Nephron progenitor cell (in vitro differentiated cells): ENCODE measurements around the gene AMER2.

Source experiments
- DNase-seq: peaks from one replicate; pipeline ENCODE4 v3.0.0; 2021
- H3K27ac Mint-ChIP-seq: 2 replicates; pipeline ENCODE4 v1.8.0; 2021; ENCODE audit warnings: mild to moderate bottlenecking, moderate library complexity, mixed read lengths
- H3K27me3 Mint-ChIP-seq: 2 replicates; pipeline ENCODE4 v1.8.0; 2021; ENCODE audit warnings: mild to moderate bottlenecking, low read depth, mixed read lengths; ENCODE audit not compliant: poor library complexity
- H3K36me3 Mint-ChIP-seq: 2 replicates; pipeline ENCODE4 v1.8.0; 2021; ENCODE audit warnings: low read depth, mixed read lengths
- H3K4me1 Mint-ChIP-seq: 2 replicates; pipeline ENCODE4 v1.8.0; 2021; ENCODE audit warnings: mixed read lengths
- H3K4me3 Mint-ChIP-seq: 2 replicates; pipeline ENCODE4 v1.8.0; 2021; ENCODE audit warnings: mild to moderate bottlenecking, moderate library complexity, mixed read lengths
- H3K9me3 Mint-ChIP-seq: 2 replicates; pipeline ENCODE4 v1.8.0; 2021; ENCODE audit warnings: mild to moderate bottlenecking, moderate library complexity, mixed read lengths
- TF ChIP-seq, protein P1 (sequence below): fragments of 200-600 bp; sonication (generic); IDR thresholded peaks from 2 replicates; pipeline ENCODE4 v1.5.0; 2021; ENCODE audit warnings: antibody characterized with exemption

Gene AMER2

DNA sequence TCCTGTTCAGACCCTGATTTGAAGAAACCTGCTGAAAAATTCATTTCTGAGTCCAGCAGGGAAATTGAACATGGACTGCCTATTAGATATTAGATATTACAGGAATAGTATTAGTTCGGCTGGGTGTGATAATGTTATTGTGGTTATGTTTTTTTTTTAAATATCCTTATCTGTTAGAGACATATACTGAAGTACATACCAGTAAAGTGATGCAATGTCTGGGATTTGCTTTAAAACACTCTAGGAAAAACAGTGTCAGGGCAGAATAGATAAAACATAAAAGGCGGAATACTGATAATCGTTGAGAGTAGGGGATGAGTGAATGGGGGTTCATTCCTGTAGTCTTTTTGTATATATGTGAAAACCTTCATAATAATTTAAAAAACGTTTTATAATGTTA lies 28.7 kb upstream of the AMER2 start:
- Mint-ChIP-seq H3K36me3 (no peaks in the 10 kb centered on the region), H3K4me3 (no peak overlapping the region), H3K27me3 (peaks cover 29% of the 10 kb centered on the region)

DNA sequence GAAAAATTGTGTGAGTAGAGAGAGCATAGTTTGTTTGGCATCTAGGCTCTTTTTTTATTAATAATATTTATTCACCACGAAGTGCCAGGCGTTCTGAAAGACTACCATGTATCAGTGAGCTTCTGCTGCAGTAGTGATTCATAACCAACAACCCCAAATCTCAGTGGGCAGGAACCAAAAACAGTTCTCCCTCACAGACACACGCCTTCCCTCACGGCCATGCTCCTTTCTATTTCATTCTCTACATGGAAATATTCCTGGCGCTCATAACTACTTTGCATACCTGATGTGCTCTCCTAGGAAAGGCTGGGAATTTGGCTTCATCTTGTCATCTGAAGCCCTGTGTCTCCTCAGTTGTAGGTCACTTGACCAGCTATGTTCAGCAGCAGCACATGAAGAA lies 26.6 kb upstream of the AMER2 start:
- no peak overlapping the region for H3K27ac Mint-ChIP-seq
- peaks cover 15% of the 10 kb centered on the region for H3K4me1 Mint-ChIP-seq
- H3K4me3 Mint-ChIP-seq = no peak overlapping the region
- H3K36me3 Mint-ChIP-seq = no peaks in the 10 kb centered on the region
- peaks cover 17% of the 10 kb centered on the region for H3K27me3 Mint-ChIP-seq
- TF ChIP-seq, protein P1, sequence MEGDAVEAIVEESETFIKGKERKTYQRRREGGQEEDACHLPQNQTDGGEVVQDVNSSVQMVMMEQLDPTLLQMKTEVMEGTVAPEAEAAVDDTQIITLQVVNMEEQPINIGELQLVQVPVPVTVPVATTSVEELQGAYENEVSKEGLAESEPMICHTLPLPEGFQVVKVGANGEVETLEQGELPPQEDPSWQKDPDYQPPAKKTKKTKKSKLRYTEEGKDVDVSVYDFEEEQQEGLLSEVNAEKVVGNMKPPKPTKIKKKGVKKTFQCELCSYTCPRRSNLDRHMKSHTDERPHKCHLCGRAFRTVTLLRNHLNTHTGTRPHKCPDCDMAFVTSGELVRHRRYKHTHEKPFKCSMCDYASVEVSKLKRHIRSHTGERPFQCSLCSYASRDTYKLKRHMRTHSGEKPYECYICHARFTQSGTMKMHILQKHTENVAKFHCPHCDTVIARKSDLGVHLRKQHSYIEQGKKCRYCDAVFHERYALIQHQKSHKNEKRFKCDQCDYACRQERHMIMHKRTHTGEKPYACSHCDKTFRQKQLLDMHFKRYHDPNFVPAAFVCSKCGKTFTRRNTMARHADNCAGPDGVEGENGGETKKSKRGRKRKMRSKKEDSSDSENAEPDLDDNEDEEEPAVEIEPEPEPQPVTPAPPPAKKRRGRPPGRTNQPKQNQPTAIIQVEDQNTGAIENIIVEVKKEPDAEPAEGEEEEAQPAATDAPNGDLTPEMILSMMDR = no peak
- no peak for DNase-seq
- peaks cover 5% of the 10 kb centered on the region for H3K9me3 Mint-ChIP-seq

More for the DNA sequence above, 28.7 kb upstream of the AMER2 start:
- Mint-ChIP-seq H3K4me1 (peaks cover 26% of the 10 kb centered on the region), H3K9me3 (no peaks in the 10 kb centered on the region), H3K27ac (no peak overlapping the region)
- DNase-seq = no peak
- TF ChIP-seq, protein P1 = no peak

DNA sequence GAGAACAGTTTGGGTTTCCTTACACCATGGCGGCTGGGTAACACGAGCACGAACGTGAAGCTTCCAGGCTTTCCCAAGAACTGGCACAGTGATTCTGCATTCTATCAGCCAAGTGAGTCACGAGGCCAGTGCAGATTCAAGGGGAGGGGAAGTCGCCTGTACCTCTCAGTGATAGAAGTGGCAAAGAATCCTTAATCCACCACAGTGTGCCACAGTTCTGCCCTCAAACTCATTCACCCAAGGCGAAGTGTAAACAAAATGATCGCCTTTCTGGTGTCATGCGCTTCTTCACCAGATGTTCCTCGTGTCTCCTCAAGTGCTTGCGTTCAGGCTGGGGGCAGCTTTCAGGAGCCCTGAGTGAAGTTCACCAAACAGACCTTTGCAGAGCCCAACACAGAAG lies 24.9 kb upstream of the AMER2 start:
- peaks cover 8% of the 10 kb centered on the region for H3K9me3 Mint-ChIP-seq
- H3K27me3 Mint-ChIP-seq = peaks cover 16% of the 10 kb centered on the region
- H3K27ac Mint-ChIP-seq = no peak overlapping the region
- H3K36me3 Mint-ChIP-seq = no peaks in the 10 kb centered on the region
- H3K4me1 Mint-ChIP-seq = no peaks in the 10 kb centered on the region
- no peak for DNase-seq
- no peak overlapping the region for H3K4me3 Mint-ChIP-seq
- TF ChIP-seq, protein P1 = no peak

DNA sequence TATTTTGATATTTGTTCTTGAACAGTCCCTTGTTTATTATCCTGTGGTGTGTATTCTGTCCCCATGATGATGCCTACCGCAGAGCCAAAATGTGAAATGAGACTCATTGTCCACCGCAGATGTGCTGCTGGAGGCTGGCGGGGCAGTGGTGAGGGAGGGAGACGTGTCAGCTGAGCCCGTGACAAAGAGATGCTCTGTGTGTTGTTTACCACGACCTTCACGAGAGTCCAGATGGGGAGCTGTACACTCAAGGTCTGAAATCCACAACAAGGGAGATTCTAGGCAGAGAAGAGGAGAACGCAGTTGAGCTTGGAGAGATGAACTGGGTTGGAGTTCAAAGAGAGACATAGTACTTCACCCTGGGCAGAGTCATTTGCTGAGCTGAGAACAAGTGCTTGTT lies 20.8 kb upstream of the AMER2 start:
- no peaks in the 10 kb centered on the region for H3K36me3 Mint-ChIP-seq
- peaks cover 23% of the 10 kb centered on the region for H3K27me3 Mint-ChIP-seq
- TF ChIP-seq, protein P1 = no peak
- peaks cover 8% of the 10 kb centered on the region for H3K9me3 Mint-ChIP-seq
- no peak for DNase-seq
- no peak overlapping the region for H3K27ac Mint-ChIP-seq
- H3K4me3 Mint-ChIP-seq = no peak overlapping the region
- H3K4me1 Mint-ChIP-seq = peaks cover 18% of the 10 kb centered on the region

DNA sequence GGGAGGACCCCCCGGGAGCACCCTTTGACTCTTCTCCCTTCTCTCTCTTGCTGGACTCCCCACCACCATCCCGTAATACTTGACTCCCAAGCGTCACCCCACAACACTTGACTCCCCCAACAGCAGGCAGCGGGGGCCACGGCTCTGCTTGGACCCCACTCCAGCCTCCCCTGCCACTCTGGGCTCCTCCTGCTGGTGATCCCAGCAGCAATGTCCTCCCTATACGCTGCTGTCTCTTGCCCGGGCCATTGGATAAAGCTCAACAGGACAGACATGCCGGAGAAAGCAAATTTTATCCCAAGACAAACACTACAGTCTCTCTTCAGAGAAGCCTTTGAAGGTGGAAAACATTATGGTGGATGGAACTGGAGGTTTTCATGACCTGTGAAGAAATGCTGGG lies 20.4 kb upstream of the AMER2 start:
- no peaks in the 10 kb centered on the region for H3K36me3 Mint-ChIP-seq
- H3K27ac Mint-ChIP-seq = no peak overlapping the region
- H3K4me1 Mint-ChIP-seq = peaks cover 18% of the 10 kb centered on the region
- H3K27me3 Mint-ChIP-seq = peaks cover 27% of the 10 kb centered on the region
- TF ChIP-seq, protein P1 = no peak
- H3K4me3 Mint-ChIP-seq = no peak overlapping the region
- H3K9me3 Mint-ChIP-seq = peaks cover 8% of the 10 kb centered on the region
- no peak for DNase-seq

DNA sequence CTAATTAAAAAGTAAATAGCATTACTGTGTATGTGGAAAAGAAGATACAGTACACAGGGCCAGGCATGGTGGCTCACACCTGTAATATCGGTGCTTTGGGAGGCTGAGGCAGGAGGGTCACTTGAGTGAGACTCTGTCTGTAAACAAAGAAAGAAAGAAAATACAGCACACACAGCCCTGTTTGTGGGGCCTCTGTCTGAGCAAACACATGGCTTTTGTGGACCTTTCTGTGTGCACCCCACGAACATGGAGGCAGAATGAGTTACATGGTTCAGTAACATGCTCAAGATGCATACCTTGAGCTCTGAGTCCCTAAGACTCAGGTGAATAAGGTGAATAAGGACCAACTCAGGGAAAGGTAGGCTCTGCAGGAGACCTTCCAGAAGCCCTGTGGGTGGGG lies 20.0 kb upstream of the AMER2 start:
- H3K36me3 Mint-ChIP-seq = no peaks in the 10 kb centered on the region
- H3K27me3 Mint-ChIP-seq = peaks cover 31% of the 10 kb centered on the region
- H3K4me1 Mint-ChIP-seq = peaks cover 18% of the 10 kb centered on the region
- no peak overlapping the region for H3K4me3 Mint-ChIP-seq
- no peak for DNase-seq
- TF ChIP-seq, protein P1 = no peak
- H3K27ac Mint-ChIP-seq = no peak overlapping the region
- peaks cover 8% of the 10 kb centered on the region for H3K9me3 Mint-ChIP-seq
